HG03025 (cell line): Measurements from ENCODE around the gene VSTM1.

Experiments
- ATAC-seq: cut with Tn5 transposase; IDR thresholded peaks from one replicate; pipeline ENCODE4 v1.9.1; 2021; ENCODE audit warnings: mild to moderate bottlenecking, moderate library complexity; ENCODE audit not compliant: unreplicated experiment, low FRiP score

Gene VSTM1

GRCh38 chr19:54014920-54015560 lies 48.7 kb downstream of the VSTM1 start:
- no peak for ATAC-seq

- ATAC-seq: no peak
Measured at GRCh38 chr19:54013866-54014265, 49.8 kb downstream of the VSTM1 start.

GRCh38 chr19:54011507-54012211 lies 52.0 kb downstream of the VSTM1 start:
- no peak for ATAC-seq

GRCh38 chr19:54010474-54010873 lies 53.2 kb downstream of the VSTM1 start:
- ATAC-seq: no peak

GRCh38 chr19:54009440-54009839 lies 54.3 kb downstream of the VSTM1 start:
- no peak for ATAC-seq

GRCh38 chr19:54002495-54003315 lies 61.0 kb downstream of the VSTM1 start:
- no peak for ATAC-seq

GRCh38 chr19:54001496-54001895 lies 62.2 kb downstream of the VSTM1 start:
- no peak for ATAC-seq

GRCh38 chr19:53999694-54000093 lies 64.0 kb downstream of the VSTM1 start:
- no peak for ATAC-seq

- ATAC-seq: no peak
Measured at GRCh38 chr19:53998223-53998622, 65.5 kb downstream of the VSTM1 start.

- ATAC-seq: no peak
Measured at GRCh38 chr19:53994811-53995210, 68.9 kb downstream of the VSTM1 start.

- no peak for ATAC-seq
Measured at GRCh38 chr19:53993448-53993847, 70.2 kb downstream of the VSTM1 start.

GRCh38 chr19:53992815-53993214 lies 70.9 kb downstream of the VSTM1 start:
- no peak for ATAC-seq

- no peak for ATAC-seq
Measured at GRCh38 chr19:53992211-53992610, 71.5 kb downstream of the VSTM1 start.

GRCh38 chr19:53991224-53992113 lies 72.2 kb downstream of the VSTM1 start, which contains the start of gene CACNG6:
Gene CACNG6 (plus strand): TSS chr19:53991637. CDS start chr19:53992878, 1,241 bp downstream.
- ATAC-seq: no peak
